GM21717 (cell line): ENCODE measurements around the gene ARHGAP9.

Experiments used
- ATAC-seq: cut with Tn5 transposase; IDR thresholded peaks from one replicate; pipeline ENCODE4 v1.9.1; 2021; ENCODE audit warnings: mild to moderate bottlenecking, moderate library complexity; ENCODE audit not compliant: unreplicated experiment

Gene ARHGAP9

GRCh38 chr12:57479376-57480115 is at the start of gene ARHGAP9:
TSS of gene ARHGAP9 (minus strand) at chr12:57479866. CDS start at chr12:57479406, 460 bp downstream.
- ATAC-seq: no peak

GRCh38 chr12:57528831-57529555 is 49.3 kb upstream of the ARHGAP9 start:
- ATAC-seq: no peak

- ATAC-seq: no peak
Observed at GRCh38 chr12:57528176-57528575, 48.5 kb upstream of the ARHGAP9 start.

- no peak for ATAC-seq
Observed at GRCh38 chr12:57527184-57527583, 47.5 kb upstream of the ARHGAP9 start.

- no peak for ATAC-seq
Observed at GRCh38 chr12:57526477-57527126, 46.9 kb upstream of the ARHGAP9 start.

GRCh38 chr12:57525615-57526383 is 46.1 kb upstream of the ARHGAP9 start:
- ATAC-seq: no peak

GRCh38 chr12:57524814-57525614 is 45.3 kb upstream of the ARHGAP9 start:
- no peak for ATAC-seq

GRCh38 chr12:57523706-57524614 is 44.3 kb upstream of the ARHGAP9 start:
- ATAC-seq: no peak

- no peak for ATAC-seq
Observed at GRCh38 chr12:57522887-57523705, 43.4 kb upstream of the ARHGAP9 start.

GRCh38 chr12:57522011-57522886 is 42.6 kb upstream of the ARHGAP9 start, which contains the start of gene MBD6:
TSS of gene MBD6 (plus strand) at chr12:57522824. CDS start at chr12:57524304, 1,480 bp downstream.
- ATAC-seq: peak; percentile 37

- ATAC-seq: no peak
Observed at GRCh38 chr12:57521525-57522010, 41.9 kb upstream of the ARHGAP9 start.

- peak; percentile 56 for ATAC-seq
Observed at GRCh38 chr12:57520053-57520818, 40.6 kb upstream of the ARHGAP9 start, which contains the start of gene DDIT3. TSS of gene DDIT3 (minus strand) at chr12:57520514. CDS start at chr12:57517406, 3,108 bp downstream.

- peak; percentile 1 for ATAC-seq
Observed at GRCh38 chr12:57519796-57520052, 40.1 kb upstream of the ARHGAP9 start.

- no peak for ATAC-seq
Observed at GRCh38 chr12:57518920-57519795, 39.5 kb upstream of the ARHGAP9 start.

- ATAC-seq: no peak
Observed at GRCh38 chr12:57518176-57518919, 38.7 kb upstream of the ARHGAP9 start.
